Measurements from ENCODE around the gene WDR46. TPM values are rescaled to one million over a fixed set of nuclear protein-coding genes. Genes with fewer than 3 reads are reported as not detected.

The WDR46 gene
- total RNA-seq, 1 donor from 2014 or later, result 132 TPM

DNA sequence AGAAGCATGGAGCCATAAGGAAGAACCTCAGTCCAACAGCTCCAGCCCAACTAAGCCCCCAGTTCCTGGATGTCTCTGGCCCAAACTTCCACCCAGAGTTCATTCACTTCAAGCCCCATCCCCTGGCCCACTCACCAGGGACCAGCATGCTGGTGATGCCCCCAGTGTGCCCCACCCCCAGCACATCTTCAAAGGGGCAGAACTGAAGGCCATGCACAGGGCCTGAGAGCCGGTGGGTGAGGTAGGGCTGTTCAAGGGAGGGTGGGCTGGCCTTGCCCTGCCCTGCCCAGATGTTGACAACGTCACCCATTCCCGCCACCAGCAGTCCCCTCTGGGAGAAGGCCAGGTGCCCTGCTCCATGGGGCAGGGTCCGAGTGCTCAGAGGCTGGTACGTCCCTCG, 8.5 kb downstream of the WDR46 start:
- H3K36me3 ChIP-seq (ENCODE audit: control insufficient read depth, insufficient read depth, low read length), result peaks cover 14% of the 10 kb centered on the region

DNA sequence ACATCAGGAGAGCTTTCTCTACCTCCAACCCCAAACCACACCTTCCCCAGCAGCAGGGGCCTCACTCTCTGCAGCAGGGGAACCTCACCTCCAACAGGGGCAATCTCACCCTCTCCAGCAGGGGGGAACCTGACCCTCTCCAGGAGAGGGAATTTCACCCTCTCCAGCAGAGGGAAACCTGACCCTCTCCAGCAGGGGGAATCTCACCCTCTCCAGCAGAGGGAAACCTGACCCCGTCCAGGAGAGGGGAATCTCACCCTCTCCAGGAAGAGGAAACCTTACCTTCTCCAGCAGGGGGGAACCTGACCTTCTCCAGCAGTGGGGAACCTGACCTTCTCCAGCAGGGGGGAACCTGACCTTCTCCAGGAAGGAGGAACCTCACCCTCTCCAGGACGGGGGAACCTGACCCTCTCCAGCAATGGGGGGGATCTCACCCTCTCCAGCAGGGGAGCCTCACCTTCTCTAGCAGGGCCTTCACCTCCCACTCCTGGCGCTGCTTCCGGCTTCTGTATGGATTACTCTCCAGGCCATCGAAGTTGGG, 9.0 kb downstream of the WDR46 start:
- Histone ChIP-seq H3K4me3 (ENCODE audit: low read depth, low read length) (no peak overlapping the region), H3K36me3 (ENCODE audit: control insufficient read depth, insufficient read depth, low read length) (peaks cover 16% of the 10 kb centered on the region), H3K27me3 (ENCODE audit: control insufficient read depth, insufficient read depth, low read length) (no peaks in the 10 kb centered on the region)
- FAIRE-seq, result no peak
- DNase-seq (ENCODE audit: low read depth), result peak; percentile 67
- TF ChIP-seq, protein P1, sequence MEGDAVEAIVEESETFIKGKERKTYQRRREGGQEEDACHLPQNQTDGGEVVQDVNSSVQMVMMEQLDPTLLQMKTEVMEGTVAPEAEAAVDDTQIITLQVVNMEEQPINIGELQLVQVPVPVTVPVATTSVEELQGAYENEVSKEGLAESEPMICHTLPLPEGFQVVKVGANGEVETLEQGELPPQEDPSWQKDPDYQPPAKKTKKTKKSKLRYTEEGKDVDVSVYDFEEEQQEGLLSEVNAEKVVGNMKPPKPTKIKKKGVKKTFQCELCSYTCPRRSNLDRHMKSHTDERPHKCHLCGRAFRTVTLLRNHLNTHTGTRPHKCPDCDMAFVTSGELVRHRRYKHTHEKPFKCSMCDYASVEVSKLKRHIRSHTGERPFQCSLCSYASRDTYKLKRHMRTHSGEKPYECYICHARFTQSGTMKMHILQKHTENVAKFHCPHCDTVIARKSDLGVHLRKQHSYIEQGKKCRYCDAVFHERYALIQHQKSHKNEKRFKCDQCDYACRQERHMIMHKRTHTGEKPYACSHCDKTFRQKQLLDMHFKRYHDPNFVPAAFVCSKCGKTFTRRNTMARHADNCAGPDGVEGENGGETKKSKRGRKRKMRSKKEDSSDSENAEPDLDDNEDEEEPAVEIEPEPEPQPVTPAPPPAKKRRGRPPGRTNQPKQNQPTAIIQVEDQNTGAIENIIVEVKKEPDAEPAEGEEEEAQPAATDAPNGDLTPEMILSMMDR (IDR thresholded peaks at IDR 0.05; ENCODE audit: insufficient read depth, low read length, severe bottlenecking), result peak; percentile 80

More for the DNA sequence above, 8.5 kb downstream of the WDR46 start:
- H3K27me3 ChIP-seq (ENCODE audit: control insufficient read depth, insufficient read depth, low read length), result no peaks in the 10 kb centered on the region
- no peak overlapping the region for H3K4me3 ChIP-seq (ENCODE audit: low read depth, low read length)
- TF ChIP-seq, protein P1 (IDR thresholded peaks at IDR 0.05; ENCODE audit: insufficient read depth, low read length, severe bottlenecking), result no peak
- FAIRE-seq, result no peak
- no peak for DNase-seq (ENCODE audit: low read depth)

DNA sequence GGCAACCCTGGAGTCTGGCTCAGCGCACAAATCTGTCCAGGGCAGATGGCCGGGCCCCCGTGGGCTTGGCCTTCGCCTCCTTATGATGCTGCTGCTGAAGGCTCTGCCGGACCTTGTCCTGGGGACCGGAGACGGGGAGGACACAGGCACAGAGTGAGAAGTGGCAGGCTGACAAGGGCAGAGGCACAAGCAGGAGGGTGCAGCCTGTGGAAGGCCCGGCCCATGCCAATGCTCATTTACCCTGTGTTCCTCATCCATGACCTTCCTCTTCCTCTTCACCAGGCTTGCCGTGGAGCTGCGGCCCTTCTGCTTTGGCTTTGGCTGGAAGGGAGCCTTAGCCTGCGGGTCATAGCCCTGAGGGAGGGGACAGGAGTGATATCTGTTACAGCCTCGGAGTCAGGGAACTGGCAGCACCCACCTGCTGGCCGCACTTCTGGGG, 9.8 kb downstream of the WDR46 start:
- TF ChIP-seq, protein P1 (IDR thresholded peaks at IDR 0.05; ENCODE audit: insufficient read depth, low read length, severe bottlenecking), result no peak
- DNase-seq (ENCODE audit: low read depth) (no peak), FAIRE-seq (no peak)
- Histone ChIP-seq H3K27me3 (ENCODE audit: control insufficient read depth, insufficient read depth, low read length) (no peaks in the 10 kb centered on the region), H3K36me3 (ENCODE audit: control insufficient read depth, insufficient read depth, low read length) (peaks cover 21% of the 10 kb centered on the region), H3K4me3 (ENCODE audit: low read depth, low read length) (no peak overlapping the region)

DNA sequence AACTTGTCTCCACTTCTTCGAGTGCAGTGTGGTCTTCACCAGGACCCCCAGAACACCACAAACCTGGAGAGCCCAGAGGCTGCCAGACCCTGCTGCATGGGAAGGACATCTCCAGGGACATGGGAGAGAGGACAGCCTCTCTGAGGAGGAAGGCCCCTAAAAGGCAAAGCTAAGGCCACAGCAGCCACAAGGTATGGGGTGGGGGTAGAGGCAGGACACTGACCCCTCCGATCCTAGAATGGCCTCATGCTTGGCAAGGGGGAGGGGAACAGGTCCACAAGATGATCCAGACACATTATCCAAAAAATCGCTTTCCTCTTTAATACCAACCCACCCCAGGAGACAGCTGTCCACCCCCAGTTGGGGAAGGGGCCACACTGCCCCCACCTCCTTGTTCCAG, 10.2 kb downstream of the WDR46 start:
- no peak overlapping the region for H3K4me3 ChIP-seq (ENCODE audit: low read depth, low read length)
- DNase-seq (ENCODE audit: low read depth) (no peak), FAIRE-seq (no peak)
- peaks cover 23% of the 10 kb centered on the region for H3K36me3 ChIP-seq (ENCODE audit: control insufficient read depth, insufficient read depth, low read length)
- no peaks in the 10 kb centered on the region for H3K27me3 ChIP-seq (ENCODE audit: control insufficient read depth, insufficient read depth, low read length)
- TF ChIP-seq, protein P1 (IDR thresholded peaks at IDR 0.05; ENCODE audit: insufficient read depth, low read length, severe bottlenecking), result no peak

DNA sequence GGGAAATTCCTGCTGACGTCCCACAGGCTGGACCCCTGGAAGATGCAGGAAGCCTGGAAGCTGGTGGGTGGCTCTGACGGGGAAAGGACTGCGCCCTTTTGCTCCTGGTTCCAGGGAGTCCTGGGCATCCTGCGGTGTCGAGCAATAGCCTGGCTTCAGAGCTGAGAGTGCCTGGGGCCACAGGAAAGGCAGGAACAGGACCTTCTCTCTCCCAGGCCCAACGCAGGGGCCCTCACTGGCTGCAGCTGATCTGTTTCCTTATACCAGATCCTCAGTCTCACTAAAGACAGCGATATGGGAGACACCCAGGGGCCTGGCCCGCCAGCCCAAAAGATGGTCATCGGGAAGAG, 10.7 kb downstream of the WDR46 start:
- Histone ChIP-seq H3K27me3 (ENCODE audit: control insufficient read depth, insufficient read depth, low read length) (no peaks in the 10 kb centered on the region), H3K4me3 (ENCODE audit: low read depth, low read length) (no peak overlapping the region), H3K36me3 (ENCODE audit: control insufficient read depth, insufficient read depth, low read length) (peaks cover 25% of the 10 kb centered on the region)
- no peak for DNase-seq (ENCODE audit: low read depth)
- TF ChIP-seq, protein P1 (IDR thresholded peaks at IDR 0.05; ENCODE audit: insufficient read depth, low read length, severe bottlenecking), result no peak
- no peak for FAIRE-seq
